Activated CD8-positive, alpha-beta memory T cell treated with anti-CD3 and anti-CD28 coated beads, Interleukin-2, amount 10 ng/mL, durations not matched to agents 7 days and 5 days (primary cell): Measurements from ENCODE around the gene SNCAIP. TPM values are rescaled to one million over a fixed set of nuclear protein-coding genes. Genes with fewer than 3 reads are reported as not detected.
"Not testable (repeated sequence)": the region's sequence is repeated elsewhere in the genome, so short reads cannot be mapped to it uniquely, and the experiment has no call there.

Experiments
- ATAC-seq: fragments of 150-1000 bp; cut with Tn5 transposase; one replicate; pipeline ENCODE4 v1.10.0; 2021; ENCODE audit warnings: moderate library complexity
- CTCF ChIA-PET: fragments of 350-600 bp; sonication (Branson Sonifier 250); formaldehyde crosslinking; loops from one replicate; lab custom pipeline; 2021; ENCODE audit warnings: antibody characterized with exemption; lab: Charles Lee
- DNase-seq: peaks from one replicate; pipeline ENCODE4 v3.0.0-alpha.2; 2020
- H3K27ac Mint-ChIP-seq: one replicate; pipeline ENCODE4 v1.8.0; 2021; ENCODE audit warnings: mild to moderate bottlenecking, mixed read lengths
- H3K27me3 Mint-ChIP-seq: one replicate; pipeline ENCODE4 v1.8.0; 2021; ENCODE audit warnings: mixed read lengths
- H3K36me3 Mint-ChIP-seq: one replicate; pipeline ENCODE4 v1.8.0; 2021; ENCODE audit warnings: mild to moderate bottlenecking, mixed read lengths
- H3K4me1 Mint-ChIP-seq: one replicate; pipeline ENCODE4 v1.8.0; 2021; ENCODE audit warnings: mixed read lengths
- H3K4me3 Mint-ChIP-seq: one replicate; pipeline ENCODE4 v1.8.0; 2021; ENCODE audit warnings: mild to moderate bottlenecking, moderate library complexity, mixed read lengths
- H3K9me3 Mint-ChIP-seq: one replicate; pipeline ENCODE4 v1.8.0; 2022; ENCODE audit warnings: low read depth, mixed read lengths
- total RNA-seq, 2 experiments: library from RNA; stranded (reverse); gene quantifications; one replicate each; pipeline ENCODE4 v1.2.3, GENCODE V29; 2021

SNCAIP gene
- total RNA-seq, 2 experiments from 2014 or later, result not detected

- not testable (repeated sequence) for H3K4me3 Mint-ChIP-seq, ATAC-seq
These were observed 174.6 kb downstream of the SNCAIP start for GRCh38 chr5:122486616-122487015.

DNA sequence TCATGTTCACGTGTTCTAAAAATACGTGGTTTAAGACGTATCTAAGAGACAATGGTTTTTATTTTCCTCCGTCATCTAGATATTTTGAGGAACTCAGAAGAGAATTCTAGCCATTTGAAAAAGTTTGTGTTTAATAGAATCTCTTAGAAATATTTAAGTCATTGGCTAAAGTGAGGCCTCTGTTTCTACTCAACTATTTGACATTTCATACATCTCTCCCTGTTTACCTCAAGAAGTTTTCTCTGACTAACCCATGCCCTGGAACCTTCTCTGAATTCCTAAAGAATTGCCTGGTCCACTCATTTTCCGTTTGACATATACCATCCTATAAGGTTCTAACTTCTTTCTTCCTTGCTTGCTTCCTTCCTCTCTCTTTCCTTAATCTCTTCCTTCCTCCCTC lies 178.7 kb downstream of the SNCAIP start:
- Mint-ChIP-seq H3K27ac (no peak overlapping the region), H3K36me3 (no peaks in the 10 kb centered on the region), H3K9me3 (no peaks in the 10 kb centered on the region), H3K4me1 (no peaks in the 10 kb centered on the region), H3K4me3 (no peak overlapping the region), H3K27me3 (no peaks in the 10 kb centered on the region)
- DNase-seq (no peak), ATAC-seq (no peak)
- CTCF ChIA-PET, result no interaction called here

More at GRCh38 chr5:122486616-122487015, 174.6 kb downstream of the SNCAIP start:
- CTCF ChIA-PET, H3K9me3 Mint-ChIP-seq, H3K36me3 Mint-ChIP-seq, H3K4me1 Mint-ChIP-seq, H3K27ac Mint-ChIP-seq, H3K27me3 Mint-ChIP-seq, DNase-seq: not testable (repeated sequence)

- Mint-ChIP-seq H3K36me3 (no peaks in the 10 kb centered on the region), H3K27me3 (no peaks in the 10 kb centered on the region), H3K27ac (no peak overlapping the region), H3K9me3 (no peaks in the 10 kb centered on the region), H3K4me1 (no peaks in the 10 kb centered on the region), H3K4me3 (no peak overlapping the region)
- ATAC-seq (no peak), DNase-seq (no peak)
- CTCF ChIA-PET, result no interaction called here
These were observed 180.6 kb downstream of the SNCAIP start for GRCh38 chr5:122492675-122493074.

- Mint-ChIP-seq H3K36me3 (no peaks in the 10 kb centered on the region), H3K27ac (no peak overlapping the region), H3K9me3 (no peaks in the 10 kb centered on the region), H3K27me3 (no peaks in the 10 kb centered on the region), H3K4me3 (no peak overlapping the region), H3K4me1 (no peaks in the 10 kb centered on the region)
- no peak for ATAC-seq
- CTCF ChIA-PET, result no interaction called here
- DNase-seq, result no peak
These were observed 181.3 kb downstream of the SNCAIP start for GRCh38 chr5:122493091-122494021.

GRCh38 chr5:122494109-122494508 lies 182.1 kb downstream of the SNCAIP start:
- DNase-seq (no peak), ATAC-seq (no peak)
- no peaks in the 10 kb centered on the region for H3K36me3 Mint-ChIP-seq
- no peak overlapping the region for H3K4me3 Mint-ChIP-seq
- H3K9me3 Mint-ChIP-seq, result no peaks in the 10 kb centered on the region
- no peak overlapping the region for H3K27ac Mint-ChIP-seq
- no peaks in the 10 kb centered on the region for H3K4me1 Mint-ChIP-seq
- H3K27me3 Mint-ChIP-seq, result no peaks in the 10 kb centered on the region
- CTCF ChIA-PET, result no interaction called here

DNA sequence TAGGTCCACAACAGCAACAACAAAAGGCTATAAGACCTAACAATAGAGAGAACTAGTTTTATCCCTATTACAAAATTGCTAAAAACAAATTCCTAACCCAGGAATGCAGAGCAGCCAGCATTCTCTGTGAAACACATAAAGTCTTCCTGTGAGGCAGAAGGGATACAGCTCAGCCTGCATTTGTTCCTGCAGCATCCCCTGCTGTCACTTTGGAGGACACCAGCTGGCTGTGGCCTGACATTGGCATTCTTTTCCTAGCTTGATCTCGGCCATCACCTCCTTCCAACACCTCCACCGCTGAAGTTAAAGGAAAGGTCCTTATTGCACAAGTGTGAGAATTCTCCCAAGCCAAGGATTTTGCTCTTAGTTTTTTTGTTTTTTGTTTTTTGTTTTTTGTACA lies 186.1 kb downstream of the SNCAIP start:
- H3K27ac Mint-ChIP-seq, result no peak overlapping the region
- CTCF ChIA-PET, result no interaction called here
- ATAC-seq (no peak), DNase-seq (no peak)
- no peaks in the 10 kb centered on the region for H3K4me1 Mint-ChIP-seq
- H3K36me3 Mint-ChIP-seq, result no peaks in the 10 kb centered on the region
- no peaks in the 10 kb centered on the region for H3K9me3 Mint-ChIP-seq
- H3K27me3 Mint-ChIP-seq, result no peaks in the 10 kb centered on the region
- H3K4me3 Mint-ChIP-seq, result no peak overlapping the region

DNA sequence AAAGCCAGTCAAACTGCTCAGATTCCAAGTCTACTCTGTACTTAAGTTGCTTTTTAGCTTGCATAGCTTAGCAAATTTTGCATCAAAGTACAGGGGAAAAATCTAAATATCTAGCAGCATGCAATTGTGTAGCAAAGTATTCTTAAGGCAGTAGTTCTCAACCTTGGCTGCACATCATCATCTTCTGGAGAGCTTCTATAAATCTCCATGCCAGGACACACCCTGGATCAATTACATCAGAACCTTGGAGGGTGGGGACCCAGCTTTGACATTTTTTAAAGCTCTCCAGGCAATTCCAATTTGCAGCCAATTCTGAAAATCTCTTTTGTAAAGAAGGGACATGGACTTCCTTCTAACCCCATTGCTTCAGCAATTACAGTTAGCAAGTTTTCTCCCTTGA lies 187.5 kb downstream of the SNCAIP start:
- DNase-seq, result no peak
- no peak overlapping the region for H3K4me3 Mint-ChIP-seq
- ATAC-seq, result no peak
- no peaks in the 10 kb centered on the region for H3K36me3 Mint-ChIP-seq
- no peaks in the 10 kb centered on the region for H3K9me3 Mint-ChIP-seq
- CTCF ChIA-PET, result no interaction called here
- H3K27me3 Mint-ChIP-seq, result no peaks in the 10 kb centered on the region
- no peaks in the 10 kb centered on the region for H3K4me1 Mint-ChIP-seq
- H3K27ac Mint-ChIP-seq, result no peak overlapping the region

DNA sequence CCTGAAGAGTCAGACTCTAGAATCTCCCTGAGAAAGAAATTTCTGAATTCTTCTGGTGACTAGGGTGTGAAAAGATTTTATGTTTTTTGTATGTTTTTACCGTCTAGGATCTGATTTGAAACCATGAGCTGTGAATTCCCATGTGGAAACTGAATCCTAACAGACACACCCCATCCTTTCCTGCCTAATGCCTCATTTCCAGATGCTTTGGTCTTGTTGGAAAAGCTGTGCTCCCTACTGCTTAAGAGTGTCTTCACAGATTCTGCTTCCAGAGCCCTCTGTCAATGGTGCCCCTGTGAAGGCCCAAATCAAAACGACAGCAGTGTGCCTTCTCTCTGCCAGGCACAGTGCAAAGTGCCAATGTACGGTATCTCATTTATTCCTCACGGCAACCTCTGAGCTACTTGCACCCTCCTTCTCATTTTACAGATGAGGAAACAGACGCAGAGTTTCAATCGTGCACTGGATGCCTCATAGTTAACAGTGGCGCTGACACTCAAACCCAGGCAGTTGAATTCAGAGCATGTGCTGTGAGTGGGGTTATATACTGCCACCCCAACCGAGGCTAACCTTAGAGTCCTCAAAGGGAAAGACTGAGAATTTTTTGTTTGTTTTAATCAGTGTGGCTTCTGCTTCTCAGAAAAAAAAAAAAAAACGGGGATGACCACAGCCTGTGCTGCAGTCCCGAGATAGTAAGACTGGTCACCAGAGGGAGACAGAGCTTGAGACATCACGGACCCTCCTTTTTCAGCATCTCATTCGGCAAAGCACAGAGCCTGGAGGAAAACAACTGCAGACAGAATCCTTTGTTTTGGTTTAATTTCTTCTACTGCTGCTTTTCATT lies 188.4 kb downstream of the SNCAIP start:
- H3K27ac Mint-ChIP-seq, result no peak overlapping the region
- no peak for DNase-seq
- CTCF ChIA-PET, result interaction anchor here (1.0 kb wide), 1 partner anchor 31 kb away, joined by 3 read pairs; no protein-coding TSS in a partner anchor
- no peak for ATAC-seq
- H3K36me3 Mint-ChIP-seq, result no peaks in the 10 kb centered on the region
- H3K4me3 Mint-ChIP-seq, result no peak overlapping the region
- no peaks in the 10 kb centered on the region for H3K4me1 Mint-ChIP-seq
- no peaks in the 10 kb centered on the region for H3K27me3 Mint-ChIP-seq
- H3K9me3 Mint-ChIP-seq, result no peaks in the 10 kb centered on the region

GRCh38 chr5:122501089-122501435 lies 189.0 kb downstream of the SNCAIP start:
- no peaks in the 10 kb centered on the region for H3K4me1 Mint-ChIP-seq
- no peaks in the 10 kb centered on the region for H3K27me3 Mint-ChIP-seq
- ATAC-seq, result no peak
- H3K4me3 Mint-ChIP-seq, result no peak overlapping the region
- H3K36me3 Mint-ChIP-seq, result no peaks in the 10 kb centered on the region
- CTCF ChIA-PET, result interaction anchor here (1.0 kb wide), 1 partner anchor 31 kb away, joined by 3 read pairs; no protein-coding TSS in a partner anchor
- no peak for DNase-seq
- H3K9me3 Mint-ChIP-seq, result no peaks in the 10 kb centered on the region
- H3K27ac Mint-ChIP-seq, result no peak overlapping the region

DNA sequence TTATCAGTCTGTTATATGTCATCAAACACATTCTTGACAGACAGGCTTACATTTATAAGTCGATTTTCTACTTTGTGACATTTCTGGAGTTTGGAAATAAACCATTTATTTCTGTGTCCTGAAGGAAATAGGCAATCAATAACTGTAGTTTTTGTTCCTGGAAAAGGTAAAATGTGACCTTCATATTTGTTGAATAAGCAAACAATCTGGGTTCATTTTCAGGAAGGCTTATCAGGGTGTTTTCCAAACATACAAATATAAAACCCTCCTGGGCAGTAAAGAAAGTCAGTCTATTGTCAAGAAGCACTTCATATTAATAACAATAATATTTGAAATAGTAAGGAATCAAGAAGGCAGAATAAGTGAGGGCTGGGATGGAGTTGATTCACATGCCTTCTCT lies 195.0 kb downstream of the SNCAIP start:
- ATAC-seq (no peak), DNase-seq (no peak)
- Mint-ChIP-seq H3K9me3 (no peaks in the 10 kb centered on the region), H3K27me3 (no peaks in the 10 kb centered on the region), H3K4me1 (no peaks in the 10 kb centered on the region), H3K27ac (no peak overlapping the region), H3K4me3 (no peak overlapping the region), H3K36me3 (no peaks in the 10 kb centered on the region)
- CTCF ChIA-PET, result no interaction called here

DNA sequence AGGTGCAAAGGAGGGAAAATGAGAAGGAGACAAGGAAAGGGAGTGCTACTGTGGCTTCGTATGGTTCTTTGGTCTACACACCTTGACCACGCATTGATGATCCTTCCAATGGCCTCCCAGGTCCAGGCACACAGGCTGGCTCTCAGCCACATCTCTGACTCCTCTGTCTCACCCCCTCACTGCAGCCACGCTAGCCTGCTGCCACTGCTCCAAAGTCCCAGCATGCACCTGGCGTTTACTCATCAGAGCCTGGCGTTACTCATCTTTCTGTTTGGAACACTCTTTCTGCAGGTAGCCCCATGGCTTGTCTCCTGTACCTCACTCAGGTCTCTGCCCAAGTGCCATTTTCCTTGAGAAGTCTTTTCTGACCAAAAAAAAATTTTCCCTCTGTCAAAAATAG lies 195.5 kb downstream of the SNCAIP start:
- H3K9me3 Mint-ChIP-seq, result no peaks in the 10 kb centered on the region
- no peak overlapping the region for H3K27ac Mint-ChIP-seq
- DNase-seq (no peak), ATAC-seq (no peak)
- no peaks in the 10 kb centered on the region for H3K36me3 Mint-ChIP-seq
- CTCF ChIA-PET, result no interaction called here
- no peaks in the 10 kb centered on the region for H3K27me3 Mint-ChIP-seq
- no peaks in the 10 kb centered on the region for H3K4me1 Mint-ChIP-seq
- H3K4me3 Mint-ChIP-seq, result no peak overlapping the region

GRCh38 chr5:122508623-122509022 lies 196.6 kb downstream of the SNCAIP start:
- CTCF ChIA-PET, result no interaction called here
- no peak overlapping the region for H3K4me3 Mint-ChIP-seq
- H3K9me3 Mint-ChIP-seq, result no peaks in the 10 kb centered on the region

More at GRCh38 chr5:122508623-122509022, 196.6 kb downstream of the SNCAIP start:
- ATAC-seq (no peak), DNase-seq (no peak)
- Mint-ChIP-seq H3K27me3 (no peaks in the 10 kb centered on the region), H3K27ac (no peak overlapping the region), H3K36me3 (no peaks in the 10 kb centered on the region), H3K4me1 (no peaks in the 10 kb centered on the region)
